ENCODE measurements around the gene TYW3.
"Not testable (repeated sequence)": the region's sequence is repeated elsewhere in the genome, so short reads cannot be mapped to it uniquely, and the experiment has no call there.

Gene TYW3

DNA sequence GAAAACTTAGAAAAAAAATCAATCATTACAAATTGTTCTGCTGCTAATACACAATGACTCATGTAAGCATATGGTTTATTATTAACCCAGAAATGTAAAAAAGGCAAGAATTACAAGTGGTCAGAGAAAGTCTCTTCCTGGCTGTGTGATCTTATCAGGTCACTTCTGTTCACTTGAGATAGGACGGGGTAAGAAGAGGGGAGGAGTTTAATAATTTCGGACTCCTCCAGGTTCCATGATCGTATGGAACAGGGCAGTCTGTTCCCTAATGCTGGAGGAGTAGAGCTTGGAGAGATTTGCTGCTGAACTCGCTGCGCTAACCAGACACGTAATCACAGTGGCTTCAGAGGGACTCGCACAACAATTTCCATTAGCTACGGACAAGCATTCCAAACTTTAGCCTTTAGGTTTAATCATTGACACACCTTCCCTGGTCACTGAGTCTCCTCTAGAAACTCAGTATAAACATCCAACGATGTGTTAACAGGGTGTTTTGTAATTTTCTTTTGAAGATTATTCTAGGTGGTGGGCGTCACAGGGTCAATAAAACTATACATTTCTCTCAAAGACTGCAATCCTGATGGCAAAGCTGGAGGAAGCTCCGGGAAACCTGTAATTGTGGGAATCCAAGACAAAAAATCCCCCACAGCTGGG is 1.4 kb upstream of the TYW3 start:
- DNase-seq (ENCODE audit: low read depth) = no peak

DNA sequence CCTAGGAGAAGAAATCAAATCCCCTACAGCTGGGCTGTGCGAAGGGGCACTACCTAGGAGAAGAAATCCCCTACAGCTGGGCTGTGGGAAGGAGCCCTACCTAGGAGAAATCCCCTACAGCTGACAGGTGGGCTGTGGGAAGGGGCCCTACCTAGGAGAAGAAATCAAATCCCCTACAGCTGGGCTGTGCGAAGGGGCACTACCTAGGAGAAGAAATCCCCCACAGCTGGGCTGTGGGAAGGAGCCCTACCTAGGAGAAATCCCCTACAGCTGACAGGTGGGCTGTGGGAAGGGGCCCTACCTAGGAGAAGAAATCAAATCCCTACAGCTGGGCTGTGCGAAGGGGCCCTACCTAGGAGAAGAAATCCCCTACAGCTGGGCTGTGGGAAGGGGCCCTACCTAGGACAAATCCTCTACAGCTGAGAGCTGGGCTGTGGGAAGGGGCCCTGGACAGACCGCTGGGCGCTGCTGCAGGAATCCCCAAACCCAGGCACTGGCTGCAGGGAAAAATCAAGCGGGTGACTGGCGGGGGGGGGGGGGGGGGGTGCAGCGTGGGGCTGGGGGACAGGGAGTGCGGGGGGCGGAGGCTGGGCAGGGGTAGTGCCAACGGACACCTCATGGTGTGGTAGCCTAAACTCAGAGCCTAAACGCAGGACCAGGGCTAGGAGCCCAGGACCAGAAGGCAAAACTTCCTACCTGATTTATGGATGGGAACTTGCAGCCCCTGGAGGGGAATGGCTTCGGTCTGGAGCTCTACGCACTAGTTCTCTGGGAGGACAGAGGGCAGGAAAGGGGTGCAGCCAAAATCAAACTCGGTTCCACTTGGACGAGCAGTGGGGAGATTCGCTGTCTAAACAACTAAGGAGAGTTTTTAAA is 643 bp upstream of the TYW3 start:
- DNase-seq (ENCODE audit: low read depth) = not testable (repeated sequence)

DNA sequence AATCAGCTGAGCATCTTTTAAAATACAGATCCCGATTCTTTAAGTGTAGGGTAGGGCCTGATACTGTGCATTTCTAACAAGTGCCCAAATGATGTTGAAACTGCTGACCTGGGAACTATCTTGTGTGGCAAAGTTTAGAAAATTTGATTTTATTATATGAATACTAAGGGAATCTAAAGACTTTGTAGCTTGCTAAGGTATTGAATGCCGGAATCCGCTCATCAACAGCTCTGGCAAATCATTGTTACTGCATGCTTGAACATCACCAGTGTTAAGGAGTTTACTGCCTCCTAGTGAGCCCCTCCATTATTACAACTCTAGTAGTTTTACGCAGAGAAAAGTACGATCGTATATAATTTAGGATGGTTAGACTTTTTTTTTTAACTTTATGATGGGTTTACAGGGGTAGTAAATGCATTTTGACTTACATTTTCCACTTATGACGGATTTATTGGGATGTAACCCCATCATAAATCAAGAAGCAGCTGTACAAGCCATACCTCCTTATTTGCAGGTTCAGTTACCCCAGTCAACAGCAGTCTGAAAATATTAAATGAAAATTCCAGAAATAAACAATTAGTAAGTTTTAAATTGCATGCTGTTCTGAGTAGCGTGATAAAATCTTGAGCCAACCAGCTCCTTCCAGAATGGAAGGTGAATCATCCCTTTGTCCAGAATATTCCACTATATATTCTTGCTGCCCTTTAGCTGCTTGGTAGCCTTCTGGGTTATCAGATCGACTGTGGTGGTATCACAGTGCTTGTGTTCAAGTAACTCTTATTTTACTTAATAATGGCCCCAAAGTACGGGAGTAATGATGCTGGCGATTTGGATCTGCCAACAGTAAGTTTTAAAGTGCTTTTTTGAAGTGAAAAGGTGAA is 892 bp downstream of the TYW3 start:
- DNase-seq (ENCODE audit: low read depth) = peak; percentile 16

DNA sequence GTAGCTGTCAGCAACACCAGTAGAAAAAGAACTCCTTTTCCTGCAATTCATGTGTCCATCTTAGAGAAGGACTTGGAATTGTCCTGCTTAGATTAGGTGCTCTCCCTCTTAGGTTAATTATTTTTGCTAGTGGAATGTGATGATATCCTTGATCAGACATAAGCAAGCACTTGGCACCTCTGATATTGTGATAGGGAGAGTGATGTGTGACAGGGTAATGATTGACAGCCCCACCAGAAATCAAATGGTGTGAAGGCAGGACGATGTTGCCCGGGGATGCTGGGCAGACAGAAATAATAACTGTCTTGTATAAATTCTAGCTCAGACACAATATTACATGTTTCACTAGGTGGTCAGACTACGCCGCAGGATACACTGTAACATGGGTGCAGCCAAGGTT is 4.4 kb downstream of the TYW3 start:
- no peak for DNase-seq (ENCODE audit: low read depth)

DNA sequence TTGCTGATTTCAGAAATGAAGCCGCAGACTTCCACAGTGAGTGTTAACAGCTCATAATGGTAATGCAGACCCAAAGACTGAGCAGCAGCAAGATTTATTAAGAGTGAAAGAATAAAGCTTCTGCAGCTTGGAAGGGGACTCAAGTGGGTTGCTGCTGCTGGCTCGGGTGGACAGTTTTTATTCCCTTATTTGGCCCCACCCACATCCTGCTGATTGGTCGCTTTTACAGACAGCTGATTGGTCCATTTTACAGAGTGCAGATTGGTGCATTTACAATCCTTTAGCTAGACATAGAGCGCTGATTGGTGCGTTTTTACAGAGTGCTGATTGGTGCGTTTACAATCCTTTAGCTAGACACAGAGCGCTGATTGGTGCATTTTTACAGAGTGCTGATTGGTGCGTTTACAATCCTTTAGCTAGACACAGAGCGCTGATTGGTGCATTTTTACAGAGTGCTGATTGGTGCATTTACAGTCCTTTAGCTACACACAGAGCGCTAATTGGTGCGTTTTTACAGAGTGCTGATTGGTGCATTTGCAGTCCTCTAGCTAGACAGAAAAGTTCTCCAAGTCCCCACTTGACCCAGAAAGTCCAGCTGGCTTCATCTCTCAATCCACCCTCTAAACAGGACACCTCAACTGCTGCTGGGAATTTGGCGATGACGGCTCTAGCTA is 7.5 kb downstream of the TYW3 start:
- not testable (repeated sequence) for DNase-seq (ENCODE audit: low read depth)

DNA sequence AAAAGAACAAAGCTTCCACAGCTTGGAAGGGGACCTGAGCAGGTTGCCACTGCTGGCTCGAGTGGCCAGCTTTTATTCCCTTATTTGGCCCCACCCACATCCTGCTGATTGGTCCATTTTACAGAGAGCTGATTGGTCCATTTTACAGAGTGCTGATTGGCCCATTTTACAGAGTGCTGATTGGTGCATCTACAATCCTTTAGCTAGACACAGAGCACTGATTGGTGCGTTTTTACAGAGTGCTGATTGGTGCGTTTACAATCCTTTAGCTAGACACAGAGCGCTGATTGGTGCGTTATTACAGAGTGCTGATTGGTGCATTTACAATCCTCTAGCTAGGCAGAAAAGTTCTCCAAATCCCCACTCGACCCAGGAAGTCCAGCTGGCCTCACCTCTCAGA is 12.3 kb downstream of the TYW3 start:
- not testable (repeated sequence) for DNase-seq (ENCODE audit: low read depth)

DNA sequence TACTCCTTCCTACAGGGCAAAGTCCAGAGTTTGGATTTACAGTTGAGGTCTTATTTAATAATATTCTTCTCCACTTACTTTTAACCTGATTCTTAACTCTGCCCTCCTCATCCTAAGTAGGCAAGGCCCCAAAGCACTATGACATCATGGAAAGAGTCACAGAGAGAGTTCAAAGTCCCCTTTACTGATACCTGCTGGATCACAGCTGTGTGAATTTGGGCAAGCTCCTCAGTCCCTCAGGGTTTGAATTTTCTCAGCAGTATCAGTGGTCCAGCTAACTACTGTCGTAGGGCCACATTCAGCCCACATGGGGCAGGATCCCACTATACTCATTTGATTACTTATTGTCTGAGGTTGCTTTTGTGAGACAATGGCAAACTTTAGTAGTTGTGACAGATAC is 16.0 kb downstream of the TYW3 start:
- no peak for DNase-seq (ENCODE audit: low read depth)

DNA sequence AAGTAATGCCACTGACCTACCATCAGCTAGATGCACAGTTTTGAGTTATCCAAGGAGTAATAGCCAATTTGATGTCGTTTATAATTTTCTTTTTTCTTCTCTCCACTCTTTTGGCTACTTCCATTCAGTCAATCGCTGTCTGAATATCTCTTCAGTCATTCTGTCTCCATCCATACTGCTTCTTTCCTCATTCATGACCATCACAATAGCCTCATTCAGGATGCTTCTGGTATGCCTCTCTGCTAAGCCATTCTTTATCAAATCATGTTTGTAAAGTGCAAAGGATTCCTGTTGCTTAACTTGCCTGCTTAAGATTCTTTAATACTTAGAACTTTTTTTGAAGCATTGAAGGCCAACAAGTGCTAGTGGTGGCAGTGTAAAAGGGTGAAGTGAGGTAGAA is 20.2 kb downstream of the TYW3 start:
- DNase-seq (ENCODE audit: low read depth) = no peak

DNA sequence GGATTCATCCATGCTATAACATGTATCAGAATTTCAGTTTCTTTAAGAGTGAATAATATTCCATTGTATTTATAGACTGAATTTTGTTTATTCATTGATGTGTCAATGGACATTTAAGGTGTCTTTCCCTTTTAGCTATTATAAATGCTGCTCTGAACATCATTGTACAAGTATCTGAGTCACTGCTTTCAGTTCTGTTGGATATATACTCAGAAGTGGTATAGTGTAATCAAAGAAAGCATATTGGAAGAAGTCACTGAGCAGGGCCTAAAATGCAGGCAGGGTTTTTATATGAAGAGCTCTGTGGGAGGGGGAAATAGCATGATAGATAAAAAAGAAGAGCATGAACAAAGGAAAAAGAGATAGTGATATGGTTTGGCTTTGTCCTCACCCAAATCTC is 22.5 kb downstream of the TYW3 start:
- DNase-seq (ENCODE audit: low read depth) = no peak

DNA sequence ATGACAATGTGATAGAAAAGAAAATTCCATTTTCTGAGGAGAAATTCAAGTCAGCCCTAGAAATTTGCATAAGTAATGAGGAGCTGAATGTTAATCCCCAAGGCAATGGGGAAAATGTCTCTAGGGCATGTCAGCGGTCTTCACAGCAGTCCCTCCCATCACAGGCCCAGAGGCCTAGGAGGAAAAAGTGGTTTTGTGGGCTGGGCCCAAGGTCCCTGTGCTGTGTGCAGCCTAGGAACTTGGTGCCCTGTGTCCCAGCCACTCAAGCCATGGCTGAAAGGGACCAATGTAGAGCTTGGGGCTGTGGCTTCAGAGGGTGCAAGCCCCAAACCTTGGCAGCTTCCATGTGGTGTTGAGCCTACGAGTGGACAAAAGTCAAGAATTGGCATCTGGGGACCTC is 23.7 kb downstream of the TYW3 start:
- DNase-seq (ENCODE audit: low read depth) = not testable (repeated sequence)

DNA sequence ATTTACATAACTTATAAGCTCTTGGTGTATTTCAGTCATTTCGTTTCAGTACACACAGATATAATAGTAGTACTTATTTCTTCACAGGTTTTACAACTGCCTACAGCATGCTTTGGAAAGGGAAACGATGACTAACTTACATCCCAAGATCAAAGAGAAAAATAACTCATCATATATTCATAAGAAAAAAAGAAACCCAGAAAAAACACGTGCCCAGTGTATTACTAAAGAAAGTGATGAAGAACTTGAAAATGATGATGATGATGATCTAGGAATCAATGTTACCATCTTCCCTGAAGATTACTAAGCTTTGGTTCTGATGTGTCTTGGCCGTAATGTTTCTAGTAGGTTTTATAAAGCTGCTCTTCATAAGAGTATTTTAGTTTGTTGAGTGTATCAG is 30.9 kb downstream of the TYW3 start:
- DNase-seq (ENCODE audit: low read depth) = no peak

DNA sequence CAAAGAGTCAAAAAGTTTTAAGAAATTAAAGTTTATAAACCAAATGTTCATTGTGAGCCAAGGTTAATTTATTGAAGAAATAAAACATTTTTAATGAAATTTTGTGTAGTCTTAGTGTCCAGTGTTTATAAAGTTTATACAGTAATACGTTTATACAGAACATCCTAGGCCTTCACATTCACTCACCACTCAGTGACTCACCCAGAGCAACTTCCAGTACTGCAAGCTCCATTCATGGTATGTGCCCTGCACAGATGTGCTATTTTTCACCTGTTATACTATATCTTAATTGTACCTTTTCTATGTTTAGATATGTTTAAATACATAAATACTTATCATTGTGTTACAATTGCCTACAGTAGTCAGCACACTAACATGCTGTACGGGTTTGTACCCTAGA is 33.6 kb downstream of the TYW3 start:
- no peak for DNase-seq (ENCODE audit: low read depth)

DNA sequence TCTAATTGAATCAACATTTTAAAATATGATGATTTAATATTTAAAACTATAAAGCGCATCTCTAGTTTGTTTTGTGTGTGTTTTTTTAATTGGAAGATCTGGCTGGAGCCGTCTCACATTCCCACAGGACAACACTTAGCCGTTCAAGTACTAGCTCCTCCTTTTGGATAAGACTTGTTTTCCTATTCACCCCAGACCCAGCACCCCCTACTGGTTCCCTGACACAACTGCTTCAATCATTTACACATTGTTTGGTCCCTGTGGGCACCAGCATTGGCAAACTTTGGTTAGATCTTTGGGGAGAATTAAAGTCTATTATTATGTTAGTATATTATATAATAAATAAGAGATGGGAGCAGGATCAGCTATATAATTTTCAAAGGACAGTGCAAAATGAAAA is 34.5 kb downstream of the TYW3 start:
- DNase-seq (ENCODE audit: low read depth) = no peak

DNA sequence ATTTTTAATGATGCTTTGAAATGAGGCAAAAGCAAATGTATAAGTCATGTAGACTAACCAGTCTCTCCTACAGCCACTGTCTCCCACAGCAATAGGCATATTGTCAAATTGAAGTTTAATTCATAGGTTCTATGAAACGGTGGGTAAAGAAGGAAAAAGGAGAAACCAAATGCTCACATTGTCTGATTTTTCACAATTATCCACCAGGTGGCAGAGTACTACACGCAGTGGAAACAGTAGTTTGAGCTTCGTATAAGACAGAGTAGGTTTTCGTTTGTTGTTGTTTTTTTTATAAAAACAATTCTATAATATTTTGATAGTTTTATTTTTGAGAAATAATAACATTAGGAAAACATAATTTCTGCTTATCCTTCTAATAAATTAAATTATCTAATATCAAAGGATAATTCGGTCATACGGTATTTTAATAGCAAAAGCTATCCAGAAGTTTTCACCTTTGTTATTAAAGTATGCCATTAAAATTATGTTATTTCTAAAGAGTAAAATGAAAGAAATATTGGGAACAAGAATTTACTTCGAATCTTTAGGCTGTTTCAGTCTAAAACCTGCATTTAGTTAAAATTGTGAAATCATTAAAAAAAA is 39.1 kb downstream of the TYW3 start:
- DNase-seq (ENCODE audit: low read depth) = no peak

DNA sequence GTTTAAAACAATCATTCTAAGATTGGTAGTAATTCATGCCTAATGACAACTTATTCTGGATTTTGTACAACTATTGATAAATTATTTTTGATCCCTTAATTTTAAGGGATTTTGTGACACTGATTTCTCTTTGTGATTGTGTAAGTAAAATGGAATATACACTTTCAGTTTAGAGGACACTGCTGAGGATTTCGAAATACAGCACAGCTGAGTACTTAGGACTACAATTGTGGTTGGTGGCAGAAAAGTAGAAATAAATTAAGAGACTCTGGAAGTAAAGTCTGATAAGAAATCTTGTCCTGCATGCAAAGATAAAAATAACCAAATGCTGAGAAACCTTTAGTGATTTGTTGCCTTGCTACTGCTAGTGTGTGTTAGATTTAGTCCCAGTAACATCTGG is 40.0 kb downstream of the TYW3 start:
- no peak for DNase-seq (ENCODE audit: low read depth)

DNA sequence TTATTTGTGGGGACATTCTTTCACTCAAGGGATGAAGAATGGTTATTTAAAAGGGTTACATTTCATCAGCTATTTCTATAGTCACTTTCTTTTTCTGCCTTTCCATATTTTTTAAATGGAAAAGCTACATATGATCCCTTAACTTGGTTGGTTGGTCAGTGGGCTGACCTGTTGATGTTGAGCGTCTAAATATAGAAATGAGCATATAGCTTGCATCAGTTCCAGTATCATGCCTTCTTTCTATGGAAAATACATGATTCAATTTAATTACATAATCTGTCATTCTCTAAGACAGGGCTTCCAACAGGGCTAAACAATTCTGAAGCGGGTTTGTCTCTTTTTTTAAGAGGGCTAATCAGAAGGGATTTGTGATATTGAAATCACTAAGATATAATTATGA is 40.6 kb downstream of the TYW3 start:
- DNase-seq (ENCODE audit: low read depth) = no peak

DNA sequence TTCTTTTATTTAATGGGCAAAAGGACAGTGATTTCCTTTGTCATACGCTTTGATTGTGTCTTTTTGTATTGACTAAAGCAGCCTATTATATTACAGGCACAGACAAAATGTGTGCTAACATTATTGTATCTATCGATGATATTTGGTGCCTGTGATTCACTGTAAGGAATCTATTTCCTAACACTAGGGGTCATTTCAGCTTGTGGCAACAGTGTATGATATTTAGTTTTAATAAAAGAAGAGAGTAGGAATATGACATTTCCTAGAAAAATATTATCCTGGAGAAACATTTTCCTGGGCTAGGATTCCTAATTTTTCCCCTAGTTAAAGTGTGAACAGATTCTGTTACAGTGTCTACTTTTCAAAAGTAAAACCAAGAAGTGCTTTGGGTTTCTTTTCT is 42.8 kb downstream of the TYW3 start:
- DNase-seq (ENCODE audit: low read depth) = no peak

DNA sequence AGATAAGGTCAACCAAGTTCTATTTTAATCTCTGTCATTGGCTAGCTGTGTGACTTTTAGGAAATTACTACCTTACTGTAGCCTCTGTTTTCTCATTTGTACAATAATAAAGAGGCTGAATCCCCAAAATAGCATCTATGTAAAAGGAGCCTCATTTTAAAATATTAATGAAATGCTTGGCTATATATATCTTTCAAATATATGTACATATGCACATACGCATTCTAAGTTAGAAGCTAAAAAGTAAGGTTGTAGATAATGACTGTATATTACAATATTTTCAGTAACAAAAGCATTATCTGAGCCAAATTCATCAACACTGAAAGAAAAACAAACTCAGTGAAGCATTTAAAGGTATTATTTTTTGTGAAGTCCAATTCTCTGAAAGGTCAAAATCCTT is 44.6 kb downstream of the TYW3 start:
- DNase-seq (ENCODE audit: low read depth) = no peak

DNA sequence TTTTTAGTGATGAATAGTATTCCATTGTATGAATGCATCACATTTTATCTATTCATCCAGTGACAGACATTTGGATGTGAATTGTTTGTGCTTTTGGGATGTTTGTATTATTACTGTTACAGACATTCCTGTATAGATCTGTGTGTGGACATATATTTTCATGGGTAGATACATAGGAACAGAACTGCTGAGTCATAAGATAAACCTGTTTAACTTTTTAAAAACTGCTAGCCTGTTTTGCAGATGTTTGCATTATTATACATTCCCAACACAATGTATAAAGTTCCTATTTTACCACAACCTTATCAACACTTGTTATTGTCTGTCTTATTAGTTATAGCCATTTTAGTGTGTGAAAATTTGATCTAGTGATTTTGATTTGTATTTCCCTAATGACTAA is 46.8 kb downstream of the TYW3 start:
- no peak for DNase-seq (ENCODE audit: low read depth)

DNA sequence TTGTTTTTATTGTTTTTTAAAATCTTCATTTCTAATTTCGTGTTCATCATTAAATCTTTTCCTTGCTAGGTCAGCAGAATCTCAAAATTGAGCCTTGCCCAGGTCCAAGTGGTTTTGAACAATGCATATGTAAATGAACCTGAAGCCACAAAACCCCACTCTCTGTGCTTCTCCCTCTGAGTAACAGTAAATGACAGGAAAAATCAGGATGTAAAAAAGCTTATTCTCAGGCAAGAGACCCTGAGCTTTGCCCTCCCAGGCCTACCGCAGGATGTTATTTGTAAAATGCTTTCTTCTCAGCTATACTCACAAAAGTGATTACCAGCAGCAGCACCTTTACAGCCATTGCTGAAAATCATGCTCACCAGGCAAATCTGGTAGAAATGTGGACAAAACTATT is 47.6 kb downstream of the TYW3 start:
- DNase-seq (ENCODE audit: low read depth) = no peak

DNA sequence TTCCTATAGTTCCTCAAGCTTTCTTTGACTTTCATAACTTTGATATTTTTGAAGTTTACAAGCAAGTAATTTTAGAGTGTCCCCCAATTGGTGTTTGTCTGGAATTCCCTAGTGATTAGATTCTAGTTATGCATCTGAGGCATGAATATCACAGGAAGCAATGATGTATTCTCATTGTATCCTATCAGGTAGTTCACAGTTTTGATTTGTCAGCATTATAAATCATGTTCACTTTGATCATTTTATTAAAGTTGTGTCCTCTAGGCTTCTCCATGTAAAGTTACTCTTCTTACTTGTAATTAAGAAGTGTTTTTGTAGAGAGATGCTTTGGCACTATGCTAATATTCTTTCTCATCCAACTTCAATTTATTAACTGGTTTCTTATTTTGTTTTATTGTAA is 53.0 kb downstream of the TYW3 start:
- no peak for DNase-seq (ENCODE audit: low read depth)

DNA sequence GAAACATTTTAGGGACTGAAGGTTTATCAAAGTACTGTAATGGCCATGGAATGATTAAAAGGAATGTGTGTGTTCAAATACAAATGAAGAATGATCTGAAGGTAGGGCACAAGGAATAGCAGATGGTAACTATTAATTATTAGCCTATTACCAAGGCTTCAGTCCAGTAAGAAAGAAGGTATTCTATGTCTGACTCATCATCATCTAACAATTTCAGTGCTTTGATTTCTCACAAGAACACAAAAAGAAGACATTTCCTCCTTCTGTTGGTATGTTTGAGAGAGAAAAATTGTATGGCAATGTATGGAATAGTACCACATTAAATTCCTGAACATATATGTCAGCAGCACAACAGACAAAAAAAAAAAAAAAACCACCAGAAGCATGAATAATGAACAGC is 57.5 kb downstream of the TYW3 start:
- no peak for DNase-seq (ENCODE audit: low read depth)

Measured in stimulated activated CD4-positive, alpha-beta T cell treated with anti-CD3 and anti-CD28 coated beads, Interleukin-2, amount 100 ng/mL, for 4 hours (primary cell).